ENCODE measurements around the gene UBE2E2.

The UBE2E2 gene

GRCh38 chr3:23519314-23520208 is 316.4 kb downstream of the UBE2E2 start:
- peaks cover 21% of the 10 kb centered on the region for H3K4me1 ChIP-seq (ENCODE audit: insufficient read depth, low read length, severe bottlenecking)
- H2AFZ ChIP-seq (ENCODE audit: low read length), result no peak overlapping the region
- H3K27me3 ChIP-seq (ENCODE audit: insufficient read depth, low read length), result no peaks in the 10 kb centered on the region
- no peaks in the 10 kb centered on the region for H3K9me3 ChIP-seq (ENCODE audit: low read length)
- H3K36me3 ChIP-seq (ENCODE audit: insufficient read depth, low read length), result no peaks in the 10 kb centered on the region
- TF ChIP-seq EZH2 (IDR thresholded peaks at IDR 0.05; ENCODE audit: borderline replicate concordance, low read length) (no peak), CTCF (IDR thresholded peaks at IDR 0.05; ENCODE audit: low read length) (no peak)
- no peaks in the 10 kb centered on the region for H4K20me1 ChIP-seq (ENCODE audit: insufficient read depth, low read length)
- H3K4me2 ChIP-seq (ENCODE audit: low read length), result peak overlapping the region; percentile 30; the same call in 1 of the 2 replicates
- H3K9me2 ChIP-seq (ENCODE audit: low read depth, low read length), result no peaks in the 10 kb centered on the region
- H3K9ac ChIP-seq (ENCODE audit: low read length), result 0 out of 2 replicates have a peak overlapping the region, but pooled peaks have one; percentile 6
- H3K4me3 ChIP-seq (ENCODE audit: low read depth, low read length, poor library complexity, severe bottlenecking), result no peak overlapping the region
- peak overlapping the region; percentile 51 for H3K27ac ChIP-seq (ENCODE audit: low read depth, low read length, poor library complexity, severe bottlenecking)
- H3K79me2 ChIP-seq (ENCODE audit: insufficient read depth, low read length), result no peaks in the 10 kb centered on the region
- no peaks in the 10 kb centered on the region for H3F3A ChIP-seq (ENCODE audit: insufficient read depth, low read length)

- Histone ChIP-seq H3K79me2 (ENCODE audit: insufficient read depth, low read length) (no peaks in the 10 kb centered on the region), H3K4me1 (ENCODE audit: insufficient read depth, low read length, severe bottlenecking) (peaks cover 7% of the 10 kb centered on the region), H3K4me2 (ENCODE audit: low read length) (no peak overlapping the region)
These were observed 324.2 kb downstream of the UBE2E2 start for GRCh38 chr3:23527326-23527725.

GRCh38 chr3:23533596-23533995 is 330.5 kb downstream of the UBE2E2 start:
- H3K9ac ChIP-seq (ENCODE audit: low read length), result no peak overlapping the region
- no peak overlapping the region for H2AFZ ChIP-seq (ENCODE audit: low read length)
- H3K9me2 ChIP-seq (ENCODE audit: low read depth, low read length), result no peaks in the 10 kb centered on the region
- no peaks in the 10 kb centered on the region for H3K79me2 ChIP-seq (ENCODE audit: insufficient read depth, low read length)
- no peak overlapping the region for H3K4me2 ChIP-seq (ENCODE audit: low read length)
- no peaks in the 10 kb centered on the region for H4K20me1 ChIP-seq (ENCODE audit: insufficient read depth, low read length)
- no peaks in the 10 kb centered on the region for H3F3A ChIP-seq (ENCODE audit: insufficient read depth, low read length)
- H3K9me3 ChIP-seq (ENCODE audit: low read length), result no peaks in the 10 kb centered on the region
- H3K27me3 ChIP-seq (ENCODE audit: insufficient read depth, low read length), result no peaks in the 10 kb centered on the region
- H3K36me3 ChIP-seq (ENCODE audit: insufficient read depth, low read length), result no peaks in the 10 kb centered on the region
- no peak overlapping the region for H3K27ac ChIP-seq (ENCODE audit: low read depth, low read length, poor library complexity, severe bottlenecking)
- no peak overlapping the region for H3K4me3 ChIP-seq (ENCODE audit: low read depth, low read length, poor library complexity, severe bottlenecking)
- TF ChIP-seq CTCF (IDR thresholded peaks at IDR 0.05; ENCODE audit: low read length), result no peak
- TF ChIP-seq EZH2 (IDR thresholded peaks at IDR 0.05; ENCODE audit: borderline replicate concordance, low read length), result no peak
- peaks cover 7% of the 10 kb centered on the region for H3K4me1 ChIP-seq (ENCODE audit: insufficient read depth, low read length, severe bottlenecking)

More at GRCh38 chr3:23527326-23527725, 324.2 kb downstream of the UBE2E2 start:
- no peaks in the 10 kb centered on the region for H3K27me3 ChIP-seq (ENCODE audit: insufficient read depth, low read length)
- no peak overlapping the region for H3K4me3 ChIP-seq (ENCODE audit: low read depth, low read length, poor library complexity, severe bottlenecking)
- no peaks in the 10 kb centered on the region for H3K36me3 ChIP-seq (ENCODE audit: insufficient read depth, low read length)
- no peak overlapping the region for H3K27ac ChIP-seq (ENCODE audit: low read depth, low read length, poor library complexity, severe bottlenecking)
- no peak overlapping the region for H2AFZ ChIP-seq (ENCODE audit: low read length)
- H3K9ac ChIP-seq (ENCODE audit: low read length), result no peak overlapping the region
- TF ChIP-seq EZH2 (IDR thresholded peaks at IDR 0.05; ENCODE audit: borderline replicate concordance, low read length), result no peak
- TF ChIP-seq CTCF (IDR thresholded peaks at IDR 0.05; ENCODE audit: low read length), result no peak
- no peaks in the 10 kb centered on the region for H3K9me3 ChIP-seq (ENCODE audit: low read length)
- H3F3A ChIP-seq (ENCODE audit: insufficient read depth, low read length), result no peaks in the 10 kb centered on the region
- no peaks in the 10 kb centered on the region for H3K9me2 ChIP-seq (ENCODE audit: low read depth, low read length)
- H4K20me1 ChIP-seq (ENCODE audit: insufficient read depth, low read length), result no peaks in the 10 kb centered on the region
